ENCODE measurements around the gene TCL1A. TPM values are rescaled to one million over a fixed set of nuclear protein-coding genes. Genes with fewer than 3 reads are reported as not detected.

Gene TCL1A
- total RNA-seq, 1 donor from 2014 or later: not detected

GRCh38 chr14:95692109-95692508 lies 21.8 kb downstream of the TCL1A start:
- ATAC-seq: no peak

GRCh38 chr14:95691591-95691990 lies 22.3 kb downstream of the TCL1A start:
- no peak for TF ChIP-seq CTCF (IDR thresholded peaks at IDR 0.05)
- intact Hi-C loops (cut with DNase I): no loop called here
- DNase-seq (no peak), ATAC-seq (no peak)
- H3K4me1 ChIP-seq: no peaks in the 10 kb centered on the region
- no peak overlapping the region for H3K27ac ChIP-seq
- peaks cover 4% of the 10 kb centered on the region for H3K27me3 ChIP-seq (ENCODE audit: low read depth)
- H3K9me3 ChIP-seq: no peaks in the 10 kb centered on the region
- no peak overlapping the region for H3K4me3 ChIP-seq
- H3K36me3 ChIP-seq: no peaks in the 10 kb centered on the region

More at GRCh38 chr14:95692109-95692508, 21.8 kb downstream of the TCL1A start:
- H3K9me3 ChIP-seq: no peaks in the 10 kb centered on the region
- H3K4me3 ChIP-seq: no peak overlapping the region
- DNase-seq: no peak
- intact Hi-C loops (cut with DNase I): no loop called here
- H3K27me3 ChIP-seq (ENCODE audit: low read depth): peaks cover 4% of the 10 kb centered on the region
- no peak overlapping the region for H3K27ac ChIP-seq
- no peaks in the 10 kb centered on the region for H3K4me1 ChIP-seq
- H3K36me3 ChIP-seq: no peaks in the 10 kb centered on the region
- TF ChIP-seq CTCF (IDR thresholded peaks at IDR 0.05): no peak

- Histone ChIP-seq H3K4me1 (no peaks in the 10 kb centered on the region), H3K36me3 (no peaks in the 10 kb centered on the region), H3K4me3 (no peak overlapping the region), H3K27ac (no peak overlapping the region), H3K9me3 (no peaks in the 10 kb centered on the region), H3K27me3 (ENCODE audit: low read depth) (peaks cover 6% of the 10 kb centered on the region)
- intact Hi-C loops (cut with DNase I): no loop called here
- no peak for TF ChIP-seq CTCF (IDR thresholded peaks at IDR 0.05)
- ATAC-seq (no peak), DNase-seq (no peak)
These were observed 23.1 kb downstream of the TCL1A start for GRCh38 chr14:95690815-95691214.

- H3K36me3 ChIP-seq: no peaks in the 10 kb centered on the region
These were observed 24.5 kb downstream of the TCL1A start for GRCh38 chr14:95689441-95689840.

GRCh38 chr14:95686935-95687334 lies 27.0 kb downstream of the TCL1A start:
- intact Hi-C loops (cut with DNase I): no loop called here
- TF ChIP-seq CTCF (IDR thresholded peaks at IDR 0.05): no peak
- no peak overlapping the region for H3K4me3 ChIP-seq
- H3K27ac ChIP-seq: no peak overlapping the region
- no peaks in the 10 kb centered on the region for H3K36me3 ChIP-seq
- DNase-seq (no peak), ATAC-seq (no peak)
- H3K27me3 ChIP-seq (ENCODE audit: low read depth): peaks cover 9% of the 10 kb centered on the region
- H3K9me3 ChIP-seq: no peaks in the 10 kb centered on the region
- H3K4me1 ChIP-seq: no peaks in the 10 kb centered on the region

More at GRCh38 chr14:95689441-95689840, 24.5 kb downstream of the TCL1A start:
- DNase-seq: no peak
- no peaks in the 10 kb centered on the region for H3K9me3 ChIP-seq
- intact Hi-C loops (cut with DNase I): no loop called here
- no peaks in the 10 kb centered on the region for H3K4me1 ChIP-seq
- ATAC-seq: no peak
- H3K4me3 ChIP-seq: no peak overlapping the region
- peaks cover 14% of the 10 kb centered on the region for H3K27me3 ChIP-seq (ENCODE audit: low read depth)
- no peak for TF ChIP-seq CTCF (IDR thresholded peaks at IDR 0.05)
- H3K27ac ChIP-seq: no peak overlapping the region
